DOHH2 (cell line): ENCODE data around the gene SLC35A2.

ENCODE experiments used
- EZH2phosphoT487 ChIP-seq: fragments of 200-600 bp; sonication (generic); IDR thresholded peaks from 2 replicates; pipeline ENCODE4 v1.6.1; 2017; ENCODE audit warnings: borderline replicate concordance, mild to moderate bottlenecking, antibody characterized with exemption, low read length, moderate library complexity, mixed read lengths
- TF ChIP-seq, protein P1 (sequence below): fragments of 200-600 bp; sonication (generic); IDR thresholded peaks from one replicate; pipeline ENCODE4 v1.5.1; 2014; ENCODE audit warnings: antibody characterized with exemption, mild to moderate bottlenecking, low read depth, low read length; ENCODE audit not compliant: poor library complexity, severe bottlenecking

DNA sequence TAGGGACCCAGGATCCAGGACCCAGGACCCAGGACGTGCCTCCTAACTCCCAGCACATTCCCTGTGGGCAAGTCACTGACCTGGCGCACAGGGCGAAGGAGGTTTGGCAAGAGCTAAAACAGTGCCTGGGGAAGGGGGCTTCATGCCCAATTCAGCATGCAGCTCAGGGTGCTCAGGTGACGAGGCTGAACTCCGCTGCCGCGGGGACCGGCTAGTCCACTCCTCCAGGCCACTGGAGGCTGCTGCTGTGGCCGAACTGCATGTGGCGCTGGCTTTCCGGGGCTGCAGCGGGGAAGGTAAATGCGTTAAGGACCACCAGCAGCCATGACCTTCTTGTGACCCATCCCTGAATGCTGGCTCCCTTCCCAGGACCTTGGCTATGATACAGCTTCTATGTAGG is 12.3 kb upstream of the SLC35A2 start:
- TF ChIP-seq, protein P1, sequence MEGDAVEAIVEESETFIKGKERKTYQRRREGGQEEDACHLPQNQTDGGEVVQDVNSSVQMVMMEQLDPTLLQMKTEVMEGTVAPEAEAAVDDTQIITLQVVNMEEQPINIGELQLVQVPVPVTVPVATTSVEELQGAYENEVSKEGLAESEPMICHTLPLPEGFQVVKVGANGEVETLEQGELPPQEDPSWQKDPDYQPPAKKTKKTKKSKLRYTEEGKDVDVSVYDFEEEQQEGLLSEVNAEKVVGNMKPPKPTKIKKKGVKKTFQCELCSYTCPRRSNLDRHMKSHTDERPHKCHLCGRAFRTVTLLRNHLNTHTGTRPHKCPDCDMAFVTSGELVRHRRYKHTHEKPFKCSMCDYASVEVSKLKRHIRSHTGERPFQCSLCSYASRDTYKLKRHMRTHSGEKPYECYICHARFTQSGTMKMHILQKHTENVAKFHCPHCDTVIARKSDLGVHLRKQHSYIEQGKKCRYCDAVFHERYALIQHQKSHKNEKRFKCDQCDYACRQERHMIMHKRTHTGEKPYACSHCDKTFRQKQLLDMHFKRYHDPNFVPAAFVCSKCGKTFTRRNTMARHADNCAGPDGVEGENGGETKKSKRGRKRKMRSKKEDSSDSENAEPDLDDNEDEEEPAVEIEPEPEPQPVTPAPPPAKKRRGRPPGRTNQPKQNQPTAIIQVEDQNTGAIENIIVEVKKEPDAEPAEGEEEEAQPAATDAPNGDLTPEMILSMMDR, result no peak
- no peak for TF ChIP-seq EZH2phosphoT487
